Caki2 (cell line): ENCODE data around the gene APP. TPM values are rescaled to one million over a fixed set of nuclear protein-coding genes. Genes with fewer than 3 reads are reported as not detected.

Experiments
- DNase-seq: peaks from one replicate; pipeline ENCODE4 v3.0.0-alpha.2; 2015; ENCODE audit warnings: low read depth
- in situ Hi-C: cut with HindIII; loops from 2 replicates; pipeline ENCODE4 v1.10.0; 2016; ENCODE audit warnings: low sequenced_read_pairs, low pct_unique_long_range_greater_than_20kb, mixed read lengths
- total RNA-seq: library from RNA; depleted of rRNA; stranded (reverse); fragments of >200 nt; shearing (Covaris generic); gene quantifications from 2 replicates; pipeline ENCODE4 v1.2.3, GENCODE V29; 2014; ENCODE audit warnings: low replicate concordance

The APP gene
- total RNA-seq, 1 experiment from 2014 or later, result 842 TPM

DNA sequence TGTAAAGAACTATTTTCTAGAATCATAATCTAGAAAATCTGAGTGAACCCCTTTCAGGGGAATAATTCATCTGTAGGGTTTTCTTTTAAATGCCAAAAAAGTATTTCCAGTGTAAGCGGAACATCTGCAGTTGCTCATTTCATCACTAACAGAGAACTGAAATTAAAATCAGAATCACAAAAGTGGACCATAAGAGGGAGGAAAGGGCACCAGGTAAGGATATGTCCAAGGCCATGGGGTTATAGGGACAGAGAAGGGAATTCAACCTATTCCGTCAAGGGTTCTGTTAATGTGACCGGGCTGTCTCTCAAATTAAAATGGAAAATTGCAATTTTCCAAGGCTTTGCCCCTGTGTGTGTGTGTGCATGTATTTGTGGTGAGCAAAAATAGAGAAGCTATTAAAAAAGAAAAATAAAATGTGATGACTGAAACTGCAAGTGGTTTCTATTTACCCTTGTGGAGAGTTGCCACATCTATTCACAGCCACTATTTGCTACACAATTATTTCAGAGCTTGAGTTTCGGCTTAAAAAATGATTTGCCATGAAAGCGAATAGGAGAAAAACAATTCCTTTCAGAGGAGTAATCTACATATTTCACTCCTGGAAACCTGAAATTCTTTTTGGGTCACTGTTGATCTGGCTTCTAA lies 53.1 kb downstream of the APP start:
- in situ Hi-C loops, result no loop called here

DNA sequence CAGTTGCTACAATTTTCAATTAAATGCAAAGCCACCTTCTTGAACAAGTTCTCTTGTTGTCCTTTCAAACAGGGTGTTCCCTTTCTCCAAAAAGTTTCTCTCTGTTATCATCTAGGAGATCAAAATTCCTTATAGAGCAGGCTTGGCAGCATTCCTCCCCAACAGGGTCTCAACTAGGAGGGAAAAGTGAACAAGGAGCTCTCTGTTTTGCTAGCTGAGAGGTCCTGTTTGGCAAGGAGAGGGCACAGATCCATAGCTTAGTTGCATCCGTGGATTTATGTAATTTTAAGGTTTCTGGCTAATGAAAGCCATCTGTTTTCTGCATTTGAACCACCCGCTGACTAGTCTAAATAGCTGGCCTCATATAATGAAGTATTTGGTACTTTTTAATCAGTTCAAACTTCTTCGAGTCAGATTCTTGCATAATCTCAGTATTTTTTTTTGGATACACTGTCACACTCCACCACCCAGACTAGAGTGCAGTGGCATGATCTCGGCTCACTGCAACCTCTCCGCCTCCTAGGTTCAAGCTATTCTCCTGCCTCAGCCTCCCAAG lies 54.0 kb downstream of the APP start:
- DNase-seq, result no peak
- in situ Hi-C loops, result no loop called here

More for the DNA sequence above, 53.1 kb downstream of the APP start:
- DNase-seq, result no peak

DNA sequence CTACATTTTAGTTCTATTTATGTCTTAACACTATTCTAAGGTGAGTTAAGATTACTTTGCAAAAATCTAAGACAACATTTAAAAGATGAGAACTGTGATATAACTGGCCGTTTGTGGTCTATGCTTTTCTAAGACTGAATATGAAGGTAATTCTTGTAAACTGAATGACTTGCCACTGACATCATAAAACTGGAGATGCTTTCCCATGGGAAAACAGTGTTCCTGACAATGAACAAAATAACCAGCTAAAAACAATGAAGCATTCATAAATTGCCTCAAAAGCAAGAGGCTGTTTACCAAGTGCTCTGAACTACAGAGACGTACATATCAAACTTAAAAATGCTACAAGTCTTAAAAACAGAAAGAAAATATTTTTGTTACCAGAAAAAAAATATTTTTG lies 54.7 kb downstream of the APP start:
- DNase-seq, result no peak
- in situ Hi-C loops, result no loop called here

DNA sequence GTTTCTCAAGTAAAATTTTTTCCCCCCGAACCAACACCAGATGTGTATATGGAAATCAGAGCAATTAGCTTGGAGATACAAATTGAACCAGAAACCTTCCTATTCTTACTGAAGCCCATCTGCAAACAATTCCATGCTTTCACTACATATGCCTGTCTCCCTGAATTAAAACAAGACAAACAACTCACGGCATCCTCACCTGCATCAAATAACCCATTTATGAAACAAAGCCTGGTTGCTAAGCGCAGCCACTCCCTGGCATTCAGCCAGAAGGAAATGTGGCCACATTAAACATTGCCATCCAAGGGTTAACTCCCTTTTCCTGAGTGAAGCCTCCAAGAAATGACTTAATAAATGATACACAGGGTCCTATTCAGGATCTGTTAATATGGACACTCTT lies 55.3 kb downstream of the APP start:
- DNase-seq, result peak; percentile 28
- in situ Hi-C loops, result no loop called here

DNA sequence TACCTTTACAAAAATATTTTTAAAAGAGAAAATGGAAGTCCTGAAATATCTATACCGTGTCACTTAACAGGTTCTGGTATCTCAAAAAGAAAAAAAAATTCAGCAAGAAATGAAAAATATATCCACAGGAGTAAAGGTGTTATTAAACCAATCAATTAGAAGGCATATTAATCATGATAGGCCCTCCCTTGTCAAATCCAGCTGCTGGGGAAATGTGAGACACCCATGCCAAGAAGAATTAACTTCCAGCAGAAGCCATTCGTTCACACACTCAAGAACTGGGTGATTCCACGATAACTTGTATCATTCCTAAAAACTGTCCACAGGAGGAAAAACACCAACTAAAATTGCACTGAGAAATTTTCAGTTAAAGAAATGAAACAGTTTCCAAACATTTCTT lies 57.6 kb downstream of the APP start:
- in situ Hi-C loops, result no loop called here
- no peak for DNase-seq

DNA sequence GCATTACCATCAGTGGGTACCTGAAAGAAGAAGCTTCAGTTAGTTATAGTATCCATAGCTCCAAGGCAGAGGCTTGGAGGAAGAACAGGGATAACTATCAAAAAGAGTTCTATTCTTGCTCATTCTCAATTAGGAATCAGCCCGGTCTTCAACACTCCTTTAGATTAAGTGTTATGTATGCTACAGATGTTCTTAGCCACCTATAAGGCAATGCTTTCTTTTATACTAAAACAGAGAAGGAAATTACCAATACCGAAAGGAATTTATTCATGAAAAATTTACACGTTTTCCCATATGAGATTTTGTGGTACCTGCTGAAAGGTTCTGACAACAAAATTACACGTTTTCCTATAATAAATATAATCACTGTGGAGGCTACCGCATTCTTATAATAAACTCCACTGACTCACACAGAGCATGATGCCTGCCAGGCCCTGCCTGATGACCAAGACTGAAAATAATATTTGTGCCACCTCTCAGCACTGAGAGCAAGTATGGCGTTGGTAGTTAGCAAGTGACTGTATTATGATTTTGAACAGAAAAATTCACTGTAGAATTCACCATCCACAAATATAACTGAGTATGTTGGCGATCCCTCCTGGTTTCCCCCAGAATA lies 58.3 kb downstream of the APP start:
- DNase-seq, result no peak
- in situ Hi-C loops, result no loop called here

DNA sequence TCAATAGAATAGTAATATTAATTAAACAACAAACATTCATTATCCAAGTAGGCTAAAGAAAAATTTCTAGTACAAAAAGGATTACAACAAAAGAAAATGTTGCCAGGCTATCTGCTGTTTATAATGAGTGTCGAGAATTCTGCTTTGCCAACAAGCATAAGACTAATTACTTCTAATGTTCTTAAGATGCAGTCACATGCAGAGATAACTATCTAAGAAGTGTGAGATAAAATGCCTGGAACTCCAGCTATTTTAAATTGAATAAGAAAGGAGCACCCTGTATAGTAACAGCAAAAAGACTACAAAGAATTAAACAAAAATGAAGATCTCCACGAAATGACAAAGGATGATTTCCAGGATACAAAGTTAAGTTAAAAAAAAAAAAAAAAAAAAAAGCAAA lies 59.9 kb downstream of the APP start:
- DNase-seq, result no peak
- in situ Hi-C loops, result no loop called here

DNA sequence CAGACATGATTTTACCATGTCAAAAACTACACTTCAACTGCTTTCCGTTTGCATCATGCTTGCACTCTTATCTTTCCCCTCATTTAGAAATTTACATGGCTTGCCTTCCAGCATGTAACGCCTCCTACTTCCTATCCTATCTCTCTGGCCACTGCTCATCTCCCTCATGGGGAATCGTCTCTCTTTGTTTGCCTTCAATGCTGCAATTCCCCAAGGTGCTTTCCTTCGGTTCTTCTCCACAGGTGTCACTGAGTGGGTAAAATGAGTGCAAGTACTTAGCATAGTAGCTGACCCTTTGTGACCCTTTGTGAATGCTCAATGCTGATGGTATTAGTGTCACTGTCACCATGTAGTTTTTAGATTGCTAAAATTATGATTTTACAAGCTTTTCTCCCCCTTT lies 63.1 kb downstream of the APP start:
- in situ Hi-C loops, result no loop called here
- no peak for DNase-seq

DNA sequence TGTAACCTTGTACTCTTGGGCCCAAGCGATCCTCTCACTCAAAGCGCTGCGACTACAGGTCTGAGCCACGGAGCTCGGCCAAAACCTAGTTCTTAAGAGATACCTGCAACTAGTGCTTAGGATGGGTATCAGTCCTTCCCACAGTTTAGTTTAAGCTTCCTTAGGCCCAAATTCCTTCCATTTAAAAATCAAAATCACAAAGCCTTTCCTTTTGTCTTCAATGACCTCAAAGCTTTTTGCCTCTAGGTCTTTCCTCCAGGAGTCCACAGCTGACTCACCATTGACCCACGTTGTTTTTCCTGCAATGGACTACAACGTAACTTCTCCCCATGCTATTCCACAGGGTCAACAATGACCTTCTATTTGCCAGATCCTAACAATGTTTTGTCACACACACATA lies 64.0 kb downstream of the APP start:
- in situ Hi-C loops, result no loop called here
- no peak for DNase-seq

DNA sequence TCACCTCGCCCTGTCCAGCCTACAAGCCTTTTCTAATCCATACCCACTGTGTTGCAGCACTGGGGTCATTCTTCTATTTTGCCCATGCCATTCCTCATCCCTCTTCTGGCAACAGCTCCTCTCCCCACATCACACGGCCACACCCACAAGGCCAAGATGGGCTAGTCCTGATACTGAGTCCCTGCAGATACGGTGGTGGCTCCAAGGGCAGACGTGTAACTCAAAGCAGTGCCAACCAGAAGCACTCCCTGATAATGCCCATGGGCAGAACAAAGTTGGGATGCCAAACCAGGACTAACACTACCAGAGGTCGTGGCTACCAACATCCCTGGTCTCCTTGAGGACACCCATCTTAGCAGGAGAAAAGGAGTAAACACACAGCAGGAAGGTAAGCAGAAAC lies 64.8 kb downstream of the APP start:
- in situ Hi-C loops, result no loop called here
- DNase-seq, result no peak

DNA sequence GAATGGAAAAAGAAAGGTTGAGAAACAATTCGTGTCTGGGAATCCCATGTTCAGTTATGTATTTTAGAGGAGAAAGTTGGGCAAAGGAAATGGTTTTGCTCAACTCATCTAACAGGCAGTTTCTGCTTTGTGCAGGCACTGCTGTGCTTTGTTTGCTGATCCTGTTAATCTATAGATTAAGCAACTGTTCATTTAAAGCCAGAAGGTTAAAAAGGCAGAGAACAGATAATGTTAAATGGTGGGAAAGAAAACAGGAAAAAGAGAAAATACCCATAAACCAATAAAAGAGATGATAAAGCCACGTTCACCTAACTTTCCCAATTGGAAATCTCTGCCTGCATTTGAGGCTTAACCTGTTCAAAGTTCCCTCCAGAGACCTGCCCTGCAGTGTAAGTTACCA lies 70.0 kb downstream of the APP start:
- in situ Hi-C loops, result no loop called here
- DNase-seq, result no peak

DNA sequence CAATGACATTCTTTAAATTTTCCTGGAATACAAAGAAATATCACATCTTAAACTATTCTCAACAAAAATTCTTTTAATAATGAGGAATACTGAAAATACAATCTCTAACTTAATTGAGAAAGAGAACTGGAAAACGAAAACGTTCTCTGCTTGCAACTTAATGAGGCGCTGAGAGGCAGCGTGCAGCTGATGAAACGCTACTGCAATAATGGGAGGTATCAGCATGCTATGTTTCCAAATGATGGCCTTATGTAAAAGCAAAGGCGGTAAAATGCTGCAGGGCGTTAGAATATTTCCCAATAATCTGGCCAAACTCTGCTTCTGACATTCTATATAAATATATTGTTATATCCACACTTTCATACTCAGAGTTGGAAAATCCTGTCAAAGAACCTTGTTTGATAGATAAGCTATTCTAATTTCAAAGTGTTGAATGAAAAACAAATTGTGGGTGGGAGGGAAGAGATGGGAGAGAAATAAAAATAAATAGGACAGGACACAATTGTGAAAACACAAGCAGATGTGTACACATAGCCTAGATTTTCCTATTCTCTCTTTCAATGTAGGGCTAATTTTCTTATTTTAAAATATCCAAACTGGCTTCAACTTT lies 70.9 kb downstream of the APP start:
- in situ Hi-C loops, result no loop called here
- no peak for DNase-seq

DNA sequence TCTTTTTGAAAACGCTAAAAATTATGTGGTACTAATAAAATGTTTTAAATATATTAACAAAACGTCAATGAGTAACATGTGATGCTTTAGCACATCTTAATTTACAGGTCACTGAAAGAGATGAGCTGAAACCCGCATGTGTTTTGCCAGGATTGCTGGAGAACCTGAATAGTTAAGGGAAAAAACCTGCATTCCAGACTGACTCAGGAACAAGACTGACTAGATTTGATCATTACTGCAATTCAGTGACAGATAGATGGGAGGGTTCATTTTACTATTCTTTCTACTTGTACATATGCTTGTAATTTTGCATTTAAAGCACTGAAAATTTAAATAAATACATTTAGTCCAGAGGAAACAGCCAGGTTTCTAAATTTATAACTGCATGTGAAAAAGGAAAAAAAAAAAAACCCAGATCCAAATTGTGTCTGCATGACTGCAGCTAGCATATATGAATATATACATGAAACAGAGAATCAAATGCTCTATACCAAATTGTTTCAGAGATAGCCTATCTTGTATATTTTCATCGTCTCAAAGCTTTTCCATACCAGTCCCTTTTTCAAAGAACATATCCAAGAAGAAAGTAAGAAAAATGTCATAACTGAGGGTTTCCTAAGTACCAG lies 71.7 kb downstream of the APP start:
- no peak for DNase-seq
- in situ Hi-C loops, result no loop called here

DNA sequence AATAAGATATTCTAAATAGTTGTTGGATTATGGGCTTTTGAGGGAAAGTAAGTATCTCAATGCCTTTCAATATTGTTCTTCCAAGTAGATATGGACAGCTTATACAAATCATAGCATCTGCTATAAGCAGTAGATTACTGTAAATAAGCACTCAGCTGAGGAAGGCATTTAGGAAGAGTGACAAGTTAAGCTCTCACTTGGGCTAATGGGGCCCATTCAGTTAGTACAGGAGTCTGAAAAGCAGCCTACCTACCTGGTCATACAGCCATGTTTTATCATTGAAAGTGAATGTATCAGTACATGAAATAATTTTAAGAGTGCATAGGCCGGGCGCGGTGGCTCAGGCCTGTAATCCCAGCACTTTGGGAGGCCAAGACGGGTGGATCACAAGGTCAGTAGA lies 73.1 kb downstream of the APP start:
- no peak for DNase-seq
- in situ Hi-C loops, result no loop called here

DNA sequence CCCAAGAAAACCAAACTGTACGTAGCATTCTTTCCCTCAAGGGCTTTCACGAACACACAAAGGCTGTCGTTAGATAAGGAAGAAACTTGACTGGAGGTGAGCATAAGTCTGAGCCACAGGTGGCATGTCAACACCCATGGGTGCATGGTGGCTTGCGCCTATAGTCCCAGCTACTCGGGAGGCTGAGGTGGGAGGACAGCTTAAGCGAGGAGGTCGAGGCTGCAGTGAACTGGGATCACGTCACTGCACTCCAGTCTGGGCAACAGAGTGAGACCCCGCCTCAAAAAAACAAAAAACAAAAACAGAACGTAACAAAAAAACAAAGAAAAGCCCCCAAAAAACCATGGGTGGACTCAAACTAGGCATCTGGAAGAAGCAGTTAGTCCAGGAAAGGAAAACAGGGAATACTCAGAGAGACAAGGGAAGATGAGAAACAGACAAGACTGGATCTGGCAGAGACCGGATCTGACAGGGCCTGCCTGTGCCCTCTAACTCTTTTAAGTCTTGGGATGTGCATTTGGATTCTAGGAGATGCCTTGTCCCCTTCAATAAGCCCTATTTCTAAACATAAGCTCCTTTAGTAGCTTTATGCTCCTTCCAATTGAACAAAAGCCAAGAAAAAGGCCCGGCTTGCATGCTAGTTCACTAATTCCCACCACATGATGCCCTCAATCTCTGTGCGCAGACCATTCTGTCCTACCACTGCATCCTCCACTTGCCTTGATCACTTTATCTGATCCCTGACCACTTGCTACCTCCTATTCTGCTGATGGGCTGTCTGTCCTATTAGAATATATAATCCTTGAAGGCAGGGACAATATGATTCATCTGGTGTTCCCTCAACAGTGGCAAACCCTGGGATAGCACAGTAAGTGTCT lies 73.8 kb downstream of the APP start:
- no peak for DNase-seq
- in situ Hi-C loops, result no loop called here

DNA sequence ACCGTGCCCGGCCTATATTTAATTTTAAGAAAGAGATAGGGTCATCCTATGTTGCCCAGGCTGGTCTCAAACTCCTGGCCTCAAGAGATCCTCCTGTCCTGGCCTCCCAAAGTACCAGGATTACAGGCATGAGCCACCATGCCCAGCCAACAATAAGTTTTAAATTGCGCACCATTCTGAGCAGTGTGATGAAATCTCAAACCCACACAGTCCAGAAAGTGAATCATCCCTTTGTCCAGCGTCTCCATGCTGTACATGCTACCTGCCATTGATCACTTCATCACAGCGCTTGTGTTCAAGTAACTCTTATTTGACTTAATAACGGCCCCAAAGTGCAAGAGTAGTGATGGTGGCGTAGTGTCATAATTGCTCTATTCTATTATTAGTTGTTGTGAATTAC lies 75.4 kb downstream of the APP start:
- in situ Hi-C loops, result no loop called here

DNA sequence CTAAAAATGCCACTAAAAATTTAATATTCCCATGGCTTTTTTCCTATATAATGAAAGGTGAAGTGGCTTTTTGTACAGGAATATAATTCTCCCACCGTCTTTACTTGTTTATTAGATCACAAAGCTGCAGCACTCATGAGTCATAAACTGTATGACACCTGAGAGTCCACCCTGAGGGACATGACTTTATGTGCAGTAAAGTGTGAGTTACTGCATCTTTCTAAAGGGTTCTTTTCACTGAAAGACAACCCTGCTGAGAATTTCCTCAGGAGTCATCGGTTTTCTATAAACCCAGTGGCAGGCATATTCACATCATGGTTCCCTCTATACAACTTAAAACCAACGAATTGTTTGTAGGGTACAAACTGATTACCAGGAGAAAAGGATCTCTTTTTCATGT lies 77.4 kb downstream of the APP start:
- in situ Hi-C loops, result no loop called here
- peak; percentile 22 for DNase-seq

More for the DNA sequence above, 75.4 kb downstream of the APP start:
- no peak for DNase-seq

DNA sequence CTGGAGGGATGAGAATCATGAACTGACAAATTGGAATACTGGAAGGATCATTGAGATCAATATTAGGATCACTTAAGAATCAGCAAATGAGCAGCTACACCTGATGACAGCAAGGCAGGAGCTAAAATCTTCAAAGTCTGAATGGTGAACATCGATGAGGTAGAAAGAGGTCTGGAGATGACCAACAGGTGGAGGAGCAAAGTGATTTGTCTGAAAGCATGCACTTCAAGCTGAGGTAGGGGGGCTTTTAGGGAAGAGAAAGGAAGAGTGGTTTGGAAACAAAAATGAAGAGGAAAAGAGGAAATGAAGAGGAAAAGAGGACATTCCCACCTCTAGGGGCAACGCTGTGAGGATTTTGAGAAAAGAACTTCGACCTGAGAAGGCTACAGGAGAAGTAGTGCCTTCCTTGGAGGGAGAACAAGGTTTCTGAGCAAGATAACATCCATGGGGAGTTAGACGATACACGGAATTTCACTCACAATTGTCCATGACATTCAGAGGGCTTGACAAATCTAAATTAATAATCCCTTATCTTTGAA lies 79.0 kb downstream of the APP start:
- DNase-seq, result no peak
- in situ Hi-C loops, result no loop called here
